GM19328 (cell line): ENCODE measurements around the gene RARA.

ENCODE experiments used
- ATAC-seq: cut with Tn5 transposase; IDR thresholded peaks from one replicate; pipeline ENCODE4 v1.9.1; 2021; ENCODE audit warnings: mild to moderate bottlenecking, moderate library complexity; ENCODE audit not compliant: unreplicated experiment

Gene RARA

GRCh38 chr17:40344421-40345160, 35.6 kb downstream of the RARA start:
- no peak for ATAC-seq

GRCh38 chr17:40345161-40345993, 36.4 kb downstream of the RARA start:
- ATAC-seq: no peak

DNA sequence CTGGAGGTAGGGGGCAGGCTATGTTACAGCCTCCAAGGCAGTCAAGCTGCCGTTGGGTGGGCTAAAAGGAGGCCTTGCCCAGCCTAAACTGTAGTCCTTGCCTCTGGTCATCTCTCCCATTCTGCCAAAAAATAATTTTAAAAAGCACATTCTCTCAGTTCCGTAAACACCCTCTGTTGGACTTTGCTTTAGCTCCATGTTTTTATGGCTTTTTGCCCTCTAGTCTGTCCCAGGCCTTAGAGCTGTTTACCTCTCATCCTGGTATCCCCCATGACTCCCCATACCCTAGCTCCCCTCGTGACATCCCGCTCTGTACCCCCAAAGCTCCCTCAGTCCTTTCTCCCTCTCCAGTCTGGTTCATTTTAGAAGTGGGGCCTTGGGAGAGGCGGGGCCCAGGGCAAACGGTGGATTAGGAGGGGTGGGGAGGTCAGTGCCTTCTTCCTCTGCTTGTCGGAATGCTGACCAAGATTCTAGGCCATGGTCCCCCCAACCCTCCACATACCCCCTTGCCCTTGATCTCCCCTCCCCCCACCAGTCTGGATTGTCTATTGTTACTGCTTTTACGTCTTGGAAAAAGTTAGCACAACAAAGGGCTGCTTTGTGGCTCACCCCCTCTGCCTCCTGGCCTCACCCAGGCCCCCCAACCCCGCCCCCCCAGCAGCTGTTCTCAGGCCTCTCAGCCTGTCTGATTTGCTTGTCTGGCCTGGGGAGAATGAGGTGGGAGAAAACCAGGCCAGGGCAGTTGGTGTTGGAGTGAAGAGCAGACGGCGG, 37.2 kb downstream of the RARA start:
- ATAC-seq: no peak

- ATAC-seq: no peak
These were observed 37.8 kb downstream of the RARA start for GRCh38 chr17:40346765-40347158.

DNA sequence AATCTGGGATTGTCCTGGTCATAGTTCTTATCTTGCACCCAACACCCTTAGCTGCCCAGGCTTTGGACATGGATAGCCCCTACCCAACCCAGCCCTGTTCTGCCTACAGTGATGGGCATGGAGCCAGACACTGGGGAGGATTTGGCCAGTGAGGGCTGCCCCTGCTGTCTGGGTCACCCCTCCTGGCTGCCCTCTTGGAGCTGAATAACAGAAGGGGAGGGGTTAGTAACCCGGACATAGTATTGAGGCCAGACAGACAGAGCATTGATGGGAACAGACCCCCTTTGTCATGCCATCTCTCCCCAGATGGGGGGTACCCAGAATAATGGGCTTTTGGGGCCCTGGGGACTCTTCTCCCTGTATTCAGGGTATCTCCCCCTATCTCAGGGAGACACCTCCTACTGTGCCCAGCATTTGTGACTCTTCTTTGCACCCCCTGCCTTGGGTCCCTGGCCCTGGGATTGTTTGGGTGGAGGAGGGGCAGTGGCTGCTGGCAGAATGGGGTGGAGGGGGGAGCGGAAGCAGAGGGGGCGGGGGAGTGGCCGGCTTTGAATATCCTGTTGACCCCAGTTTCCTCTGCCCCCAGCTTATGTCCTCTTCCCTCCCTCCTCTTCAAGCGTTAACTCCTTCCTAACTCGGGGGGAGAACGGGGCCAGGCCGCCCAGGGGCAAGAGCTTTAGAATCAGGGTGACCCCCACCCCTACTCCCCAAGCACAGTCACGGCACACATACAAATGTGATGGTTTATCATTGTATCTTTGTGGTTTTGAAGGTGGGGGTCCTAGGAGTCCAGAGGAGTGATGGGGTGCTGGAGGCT, 38.5 kb downstream of the RARA start:
- ATAC-seq: no peak

DNA sequence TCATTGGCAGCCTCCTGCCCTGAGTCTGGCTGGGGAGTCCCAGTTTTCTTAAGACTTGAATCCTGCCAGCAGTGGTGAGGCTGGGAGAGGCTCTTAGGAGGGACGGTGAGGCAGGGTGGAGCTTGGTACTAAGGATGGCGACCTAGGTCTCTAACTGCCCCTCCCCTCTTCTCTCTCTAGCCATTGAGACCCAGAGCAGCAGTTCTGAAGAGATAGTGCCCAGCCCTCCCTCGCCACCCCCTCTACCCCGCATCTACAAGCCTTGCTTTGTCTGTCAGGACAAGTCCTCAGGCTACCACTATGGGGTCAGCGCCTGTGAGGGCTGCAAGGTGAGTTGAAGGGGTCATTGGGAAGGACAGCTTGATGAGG, 39.1 kb downstream of the RARA start:
- ATAC-seq: no peak

GRCh38 chr17:40348562-40349476, 39.8 kb downstream of the RARA start:
- ATAC-seq: no peak

- ATAC-seq: no peak
These were observed 40.5 kb downstream of the RARA start for GRCh38 chr17:40349477-40349894.

DNA sequence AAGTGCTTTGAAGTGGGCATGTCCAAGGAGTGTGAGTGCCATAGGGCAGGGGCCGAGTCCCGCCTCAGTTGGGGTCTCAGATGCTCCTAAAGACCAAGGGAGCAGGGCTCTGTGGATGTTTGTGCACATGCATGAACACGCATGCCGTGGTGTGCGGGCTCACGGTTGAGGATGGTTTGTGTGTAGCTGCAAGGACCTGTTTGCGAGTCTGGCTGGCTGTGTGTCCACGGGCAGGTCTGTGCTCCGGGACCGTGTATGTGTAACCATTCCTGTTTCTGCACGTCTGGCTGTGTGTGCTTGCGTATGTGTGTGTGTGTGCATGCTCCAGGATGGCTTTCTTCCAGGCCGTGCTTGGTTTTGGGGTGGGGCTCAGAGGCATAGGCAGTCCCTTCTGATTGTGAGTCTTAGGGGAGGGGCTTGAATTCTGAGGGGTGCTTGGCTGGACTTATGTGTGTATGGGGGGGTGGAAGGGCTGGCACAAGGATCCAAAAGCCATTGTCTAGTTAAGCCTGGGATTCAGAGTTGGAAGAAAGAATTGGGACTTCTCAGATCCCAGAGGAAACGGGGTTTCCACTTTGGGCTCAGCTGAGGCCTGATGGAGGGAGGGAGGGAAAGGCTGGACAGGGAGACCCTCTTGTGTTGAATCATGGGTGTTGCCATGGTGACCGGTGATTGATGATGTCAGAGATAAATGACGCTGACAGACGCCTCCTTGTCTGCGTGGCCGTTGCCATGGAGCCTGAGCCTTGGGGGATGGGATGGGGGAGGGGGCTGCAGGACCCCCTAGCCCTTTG, 41.1 kb downstream of the RARA start:
- no peak for ATAC-seq

GRCh38 chr17:40350689-40351358, 41.8 kb downstream of the RARA start:
- ATAC-seq: no peak

DNA sequence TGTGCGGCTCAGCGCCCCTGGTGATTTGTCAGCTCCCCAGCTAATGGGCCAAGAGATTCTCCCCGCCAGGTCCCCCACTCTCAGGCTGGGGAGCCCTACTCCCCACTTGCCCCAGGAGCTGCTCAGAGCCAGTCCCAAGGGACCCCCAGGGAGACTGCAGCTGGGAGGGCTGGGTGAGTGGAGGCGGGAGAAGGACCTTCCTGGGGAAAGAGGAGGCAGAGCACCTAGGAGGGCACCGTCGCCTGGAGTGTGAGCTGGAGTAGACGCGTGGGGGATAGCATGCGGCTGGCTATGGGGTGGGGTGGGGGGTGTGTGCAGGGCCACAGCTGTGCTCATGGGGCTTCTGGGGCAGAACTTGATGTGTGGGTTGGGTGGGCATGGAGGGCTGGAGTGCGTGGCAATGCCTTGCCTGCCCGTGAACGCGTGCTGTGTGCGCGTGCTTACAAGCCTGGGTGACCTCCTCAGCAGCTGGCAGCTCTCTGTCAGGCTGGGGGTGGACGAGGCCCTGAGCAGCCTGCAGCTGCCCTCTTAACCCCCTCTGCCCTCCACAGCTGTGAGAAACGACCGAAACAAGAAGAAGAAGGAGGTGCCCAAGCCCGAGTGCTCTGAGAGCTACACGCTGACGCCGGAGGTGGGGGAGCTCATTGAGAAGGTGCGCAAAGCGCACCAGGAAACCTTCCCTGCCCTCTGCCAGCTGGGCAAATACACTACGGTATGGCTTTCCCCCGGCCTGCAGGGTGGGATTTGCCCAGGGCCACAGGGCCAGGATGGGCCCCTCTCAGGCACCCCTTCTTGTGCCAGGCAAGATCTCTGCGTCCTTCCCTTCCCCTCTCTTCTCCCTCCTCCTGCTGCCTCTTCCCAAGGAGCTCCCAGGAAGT, 42.6 kb downstream of the RARA start:
- ATAC-seq: no peak

GRCh38 chr17:40352237-40352778, 43.3 kb downstream of the RARA start:
- no peak for ATAC-seq

DNA sequence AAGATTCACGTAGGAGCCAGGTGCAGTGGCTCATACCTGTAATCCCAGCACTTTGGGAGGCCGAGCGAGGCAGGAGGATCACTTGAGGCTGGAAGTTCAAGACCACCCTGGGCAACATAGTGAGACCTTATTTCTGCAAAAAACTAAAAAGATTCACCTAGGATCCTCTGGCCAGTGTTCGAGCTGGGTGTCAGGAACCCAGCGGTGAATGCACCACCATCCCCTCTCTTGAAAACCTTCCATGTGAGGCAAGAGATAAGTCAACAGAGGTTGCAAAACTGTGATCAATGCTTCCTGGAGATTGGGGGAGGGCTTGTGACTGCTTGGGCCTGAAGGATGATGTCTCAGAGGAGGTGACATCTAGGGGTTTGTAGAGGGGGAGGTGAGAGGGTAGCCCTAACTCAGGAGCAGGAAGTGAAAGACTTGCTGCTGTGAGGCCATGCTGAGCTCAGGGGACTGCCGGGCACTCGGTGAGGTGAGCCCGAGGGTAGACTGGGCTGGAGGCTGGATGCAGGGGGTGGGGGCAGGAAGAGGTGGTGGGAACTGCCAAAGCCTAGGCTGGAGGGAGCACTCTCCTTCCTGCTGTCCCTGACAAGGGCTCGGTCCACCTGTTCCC, 43.9 kb downstream of the RARA start:
- ATAC-seq: no peak

GRCh38 chr17:40354221-40355122, 45.5 kb downstream of the RARA start:
- no peak for ATAC-seq

- no peak for ATAC-seq
These were observed 46.3 kb downstream of the RARA start for GRCh38 chr17:40355123-40355803.
